GM19452 (cell line): ENCODE measurements around the gene ARRDC2.
A peak's percentile ranks its signal among the peaks of the same experiment; 100 is the strongest.
"Not testable (repeated sequence)": the region's sequence is repeated elsewhere in the genome, so short reads cannot be mapped to it uniquely, and the experiment has no call there.

Experiments
- ATAC-seq: cut with Tn5 transposase; IDR thresholded peaks from one replicate; pipeline ENCODE4 v1.9.1; 2021; ENCODE audit not compliant: unreplicated experiment

Gene ARRDC2

GRCh38 chr19:17989425-17990094 lies 18.4 kb upstream of the ARRDC2 start:
- no peak for ATAC-seq

- ATAC-seq, result no peak
Observed at GRCh38 chr19:17993076-17993813, 14.7 kb upstream of the ARRDC2 start.

- ATAC-seq, result no peak
Observed at GRCh38 chr19:17996826-17997316, 11.1 kb upstream of the ARRDC2 start.

GRCh38 chr19:17997969-17998826 lies 9.8 kb upstream of the ARRDC2 start:
- ATAC-seq, result no peak

- no peak for ATAC-seq
Observed at GRCh38 chr19:17998827-17999150, 9.2 kb upstream of the ARRDC2 start.

- ATAC-seq, result no peak
Observed at GRCh38 chr19:17999684-18000479, 8.1 kb upstream of the ARRDC2 start.

- ATAC-seq, result no peak
Observed at GRCh38 chr19:18000480-18000914, 7.5 kb upstream of the ARRDC2 start.

- peak; percentile 73 for ATAC-seq
Observed at GRCh38 chr19:18000915-18001776, 6.8 kb upstream of the ARRDC2 start.

GRCh38 chr19:18001777-18002345 lies 6.1 kb upstream of the ARRDC2 start:
- ATAC-seq, result no peak

- ATAC-seq, result no peak
Observed at GRCh38 chr19:18002347-18002850, 5.6 kb upstream of the ARRDC2 start.

GRCh38 chr19:18005750-18006149 lies 2.2 kb upstream of the ARRDC2 start:
- ATAC-seq, result not testable (repeated sequence)

- no peak for ATAC-seq
Observed at GRCh38 chr19:18007044-18007916, 690 bp upstream of the ARRDC2 start.

- no peak for ATAC-seq
Observed at GRCh38 chr19:18008814-18009213, 844 bp downstream of the ARRDC2 start.

GRCh38 chr19:18009412-18010066 lies 1.6 kb downstream of the ARRDC2 start:
- ATAC-seq, result no peak

- no peak for ATAC-seq
Observed at GRCh38 chr19:18010149-18010548, 2.2 kb downstream of the ARRDC2 start.

GRCh38 chr19:18013210-18014111 lies 5.5 kb downstream of the ARRDC2 start:
- ATAC-seq, result no peak

- no peak for ATAC-seq
Observed at GRCh38 chr19:18014197-18014596, 6.2 kb downstream of the ARRDC2 start.
